HEK293T (cell line): ENCODE data around the gene C8B.

Experiments
- CTCF ChIA-PET: fragments of 350-600 bp; formaldehyde crosslinking; extraction: SDS; loops from one replicate; lab custom pipeline; 2021; ENCODE audit warnings: antibody characterized with exemption, inconsistent platforms; lab: Yijun Ruan, JAX
- POLR2A ChIA-PET: fragments of 350-600 bp; formaldehyde crosslinking; extraction: SDS; loops from one replicate; lab custom pipeline; 2020; ENCODE audit warnings: antibody characterized with exemption, inconsistent platforms; lab: Yijun Ruan, JAX
- DNase-seq: peaks from one replicate; pipeline ENCODE4 v3.0.0; 2012; ENCODE audit warnings: mixed read lengths; ENCODE audit errors: extremely low spot score
- ARNT ChIP-seq: fragments of 450-650 bp; IDR thresholded peaks from 2 replicates; pipeline ENCODE4 v1.6.1; 2017; ENCODE audit warnings: mild to moderate bottlenecking
- BHLHE40 ChIP-seq: fragments of 450-650 bp; IDR thresholded peaks from 2 replicates; pipeline ENCODE4 v1.6.1; 2016; ENCODE audit warnings: mild to moderate bottlenecking, moderate library complexity, borderline replicate concordance
- CTBP1 ChIP-seq: fragments of 450-650 bp; IDR thresholded peaks from 2 replicates; pipeline ENCODE4 v1.6.1; 2016; ENCODE audit warnings: borderline replicate concordance
- ELF4 ChIP-seq: fragments of 450-650 bp; IDR thresholded peaks from 2 replicates; pipeline ENCODE4 v1.6.1; 2017; ENCODE audit warnings: antibody characterized with exemption
- FOXA1 ChIP-seq: fragments of 450-650 bp; IDR thresholded peaks from 2 replicates; pipeline ENCODE4 v1.6.1; 2016; ENCODE audit warnings: mild to moderate bottlenecking
- FOXK2 ChIP-seq: fragments of 450-650 bp; IDR thresholded peaks from 2 replicates; pipeline ENCODE4 v1.6.1; 2016; ENCODE audit warnings: mild to moderate bottlenecking
- FOXM1 ChIP-seq: fragments of 450-650 bp; IDR thresholded peaks from 2 replicates; pipeline ENCODE4 v1.6.1; 2017; ENCODE audit warnings: mild to moderate bottlenecking, borderline replicate concordance
- HDGF ChIP-seq: fragments of 450-650 bp; IDR thresholded peaks from 2 replicates; pipeline ENCODE4 v1.6.1; 2017; ENCODE audit warnings: antibody characterized with exemption, borderline replicate concordance
- L3MBTL2 ChIP-seq: fragments of 450-650 bp; conservative IDR thresholded peaks from 2 replicates; pipeline ENCODE4 v1.6.1; 2016; ENCODE audit warnings: mild to moderate bottlenecking
- LEF1 ChIP-seq: fragments of 450-650 bp; IDR thresholded peaks from 2 replicates; pipeline ENCODE4 v1.6.1; 2017; ENCODE audit warnings: mild to moderate bottlenecking, borderline replicate concordance
- NFRKB ChIP-seq: fragments of 450-650 bp; IDR thresholded peaks from 2 replicates; pipeline ENCODE4 v1.6.1; 2016; ENCODE audit warnings: mild to moderate bottlenecking, moderate library complexity
- SP1 ChIP-seq: fragments of 450-650 bp; IDR thresholded peaks from 2 replicates; pipeline ENCODE4 v1.6.1; 2017
- SUZ12 ChIP-seq: fragments of 450-650 bp; IDR thresholded peaks from 2 replicates; pipeline ENCODE4 v1.6.1; 2016; ENCODE audit warnings: mild to moderate bottlenecking
- TARDBP ChIP-seq: fragments of 450-650 bp; IDR thresholded peaks from 2 replicates; pipeline ENCODE4 v1.6.1; 2016
- ZNF384 ChIP-seq: fragments of 450-650 bp; IDR thresholded peaks from 2 replicates; pipeline ENCODE4 v1.6.1; 2016
- TF ChIP-seq, protein P1 (sequence below): fragments of 450-650 bp; IDR thresholded peaks from 2 replicates; pipeline ENCODE4 v1.6.1; 2016

Gene C8B

GRCh38 chr1:56933161-56933560 is 32.7 kb downstream of the C8B start:
- no peak for TF ChIP-seq FOXK2
- no peak for TF ChIP-seq HDGF
- TF ChIP-seq, protein P1, sequence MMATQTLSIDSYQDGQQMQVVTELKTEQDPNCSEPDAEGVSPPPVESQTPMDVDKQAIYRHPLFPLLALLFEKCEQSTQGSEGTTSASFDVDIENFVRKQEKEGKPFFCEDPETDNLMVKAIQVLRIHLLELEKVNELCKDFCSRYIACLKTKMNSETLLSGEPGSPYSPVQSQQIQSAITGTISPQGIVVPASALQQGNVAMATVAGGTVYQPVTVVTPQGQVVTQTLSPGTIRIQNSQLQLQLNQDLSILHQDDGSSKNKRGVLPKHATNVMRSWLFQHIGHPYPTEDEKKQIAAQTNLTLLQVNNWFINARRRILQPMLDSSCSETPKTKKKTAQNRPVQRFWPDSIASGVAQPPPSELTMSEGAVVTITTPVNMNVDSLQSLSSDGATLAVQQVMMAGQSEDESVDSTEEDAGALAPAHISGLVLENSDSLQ = no peak
- no peak for TF ChIP-seq CTBP1
- TF ChIP-seq L3MBTL2 = no peak
- TF ChIP-seq SUZ12 = no peak
- no peak for TF ChIP-seq TARDBP
- no peak for TF ChIP-seq BHLHE40
- TF ChIP-seq NFRKB = no peak
- no peak for TF ChIP-seq ELF4
- no peak for TF ChIP-seq LEF1
- no peak for TF ChIP-seq ARNT
- no peak for TF ChIP-seq FOXM1
- TF ChIP-seq FOXA1 = no peak
- DNase-seq = no peak
- CTCF ChIA-PET = interaction anchor here (0.6 kb wide), 1 partner anchor 8 kb away, joined by 3 read pairs; no protein-coding TSS in a partner anchor
- POLR2A ChIA-PET = no interaction called here

GRCh38 chr1:56931686-56932085 is 34.1 kb downstream of the C8B start:
- ChIA-PET CTCF (interaction anchor here (0.5 kb wide), 1 partner anchor 240 kb away, joined by 3 read pairs; no protein-coding TSS in a partner anchor), POLR2A (interaction anchor here (0.9 kb wide), 1 partner anchor 14 kb away, joined by 4 read pairs; no protein-coding TSS in a partner anchor)
- no peak for TF ChIP-seq TARDBP
- TF ChIP-seq LEF1 = no peak
- TF ChIP-seq ARNT = no peak
- TF ChIP-seq SUZ12 = no peak
- no peak for TF ChIP-seq NFRKB
- TF ChIP-seq FOXA1 = no peak
- no peak for TF ChIP-seq ELF4
- TF ChIP-seq SP1 = no peak
- no peak for DNase-seq

- POLR2A ChIA-PET = interaction anchor here (0.9 kb wide), 1 partner anchor 15 kb away, joined by 4 read pairs; no protein-coding TSS in a partner anchor
- TF ChIP-seq BHLHE40 (no peak), LEF1 (no peak), NFRKB (no peak)
- DNase-seq = no peak
- CTCF ChIA-PET = interaction anchor here (0.5 kb wide), 1 partner anchor 240 kb away, joined by 3 read pairs; no protein-coding TSS in a partner anchor
Observed at GRCh38 chr1:56931211-56931610, 34.6 kb downstream of the C8B start.

DNA sequence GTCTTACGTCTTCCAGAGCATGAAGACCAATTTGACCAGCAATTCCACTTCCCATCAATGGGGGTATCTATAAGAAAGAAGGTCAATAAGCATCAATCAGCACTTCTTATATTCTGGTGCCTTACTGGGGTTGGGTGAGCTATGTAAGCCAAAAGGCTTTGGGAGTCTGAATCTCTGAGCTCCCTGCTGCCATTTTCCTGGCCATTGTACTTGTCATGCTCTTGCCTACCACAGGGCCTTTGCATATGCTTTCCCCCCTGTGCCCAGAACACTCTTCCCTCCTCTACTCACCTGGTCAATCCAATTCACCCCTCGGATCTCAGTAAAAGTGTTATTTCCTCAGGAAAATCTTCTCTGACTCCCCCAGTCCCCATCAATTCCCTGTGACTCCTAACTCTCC is 36.3 kb downstream of the C8B start:
- no peak for DNase-seq
- ChIA-PET CTCF (no interaction called here), POLR2A (no interaction called here)
- TF ChIP-seq L3MBTL2 = no peak
- TF ChIP-seq, protein P1 = no peak
- TF ChIP-seq NFRKB = no peak
- no peak for TF ChIP-seq BHLHE40
- TF ChIP-seq LEF1 = no peak
- no peak for TF ChIP-seq ZNF384
- no peak for TF ChIP-seq SP1
- TF ChIP-seq FOXM1 = no peak
- TF ChIP-seq TARDBP = no peak

- ChIA-PET POLR2A (no interaction called here), CTCF (no interaction called here)
- no peak for DNase-seq
- no peak for TF ChIP-seq NFRKB
- no peak for TF ChIP-seq SUZ12
- no peak for TF ChIP-seq BHLHE40
Observed at GRCh38 chr1:56927986-56928385, 37.8 kb downstream of the C8B start.

DNA sequence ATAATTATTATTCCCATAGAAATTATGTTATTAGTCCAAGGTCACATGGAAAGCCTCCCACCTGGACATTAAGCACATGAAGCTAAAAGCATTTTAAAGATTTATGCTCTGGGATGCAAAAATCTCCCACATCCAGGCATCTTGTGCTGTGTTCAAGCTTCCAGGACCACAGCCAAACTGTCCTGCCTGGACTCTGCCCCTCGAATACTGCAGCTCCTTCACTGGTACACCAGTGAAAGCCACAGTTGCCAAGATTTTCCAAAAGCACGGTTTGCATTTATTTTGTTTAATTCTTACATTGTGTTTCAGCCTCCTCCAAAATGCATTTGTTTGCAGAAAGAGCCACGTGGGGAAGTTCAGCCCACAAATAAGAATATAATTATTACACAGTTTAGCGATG is 38.6 kb downstream of the C8B start:
- ChIA-PET CTCF (no interaction called here), POLR2A (no interaction called here)
- DNase-seq = no peak
- TF ChIP-seq NFRKB (no peak), BHLHE40 (no peak), FOXM1 (no peak), FOXK2 (no peak), CTBP1 (no peak), ZNF384 (no peak), SUZ12 (no peak), FOXA1 (no peak), SP1 (no peak), L3MBTL2 (no peak), HDGF (no peak)
- TF ChIP-seq, protein P1 = no peak

GRCh38 chr1:56925193-56925592 is 40.6 kb downstream of the C8B start:
- TF ChIP-seq NFRKB = no peak
- TF ChIP-seq HDGF = no peak
- TF ChIP-seq FOXM1 = no peak
- TF ChIP-seq SUZ12 = no peak
- TF ChIP-seq CTBP1 = no peak
- no peak for TF ChIP-seq FOXA1
- no peak for TF ChIP-seq ZNF384
- DNase-seq = no peak
- CTCF ChIA-PET = interaction anchor here (0.6 kb wide), 1 partner anchor 8 kb away, joined by 3 read pairs; no protein-coding TSS in a partner anchor
- POLR2A ChIA-PET = no interaction called here
